ENCODE data around the gene HECTD4. TPM values are rescaled to one million over a fixed set of nuclear protein-coding genes. Genes with fewer than 3 reads are reported as not detected.
"Not testable (repeated sequence)": the region's sequence is repeated elsewhere in the genome, so short reads cannot be mapped to it uniquely, and the experiment has no call there.

The HECTD4 gene
- total RNA-seq, 1 donor from 2014 or later = 34.7 TPM

- no peak overlapping the region for H3K27ac Mint-ChIP-seq
- no peak for DNase-seq (ENCODE audit: low spot score)
- no peak overlapping the region for H3K4me3 Mint-ChIP-seq (ENCODE audit: low read depth)
- no peaks in the 10 kb centered on the region for H3K27me3 Mint-ChIP-seq (ENCODE audit: low read depth)
- intact Hi-C loops (cut with micrococcal nuclease) = no loop called here
- H3K36me3 Mint-ChIP-seq (ENCODE audit: low read depth) = no peaks in the 10 kb centered on the region
- no peaks in the 10 kb centered on the region for H3K9me3 Mint-ChIP-seq
- H3K4me1 Mint-ChIP-seq (ENCODE audit: low read depth) = peaks cover 19% of the 10 kb centered on the region
Measured at GRCh38 chr12:112344220-112344619, 38.0 kb downstream of the HECTD4 start.

DNA sequence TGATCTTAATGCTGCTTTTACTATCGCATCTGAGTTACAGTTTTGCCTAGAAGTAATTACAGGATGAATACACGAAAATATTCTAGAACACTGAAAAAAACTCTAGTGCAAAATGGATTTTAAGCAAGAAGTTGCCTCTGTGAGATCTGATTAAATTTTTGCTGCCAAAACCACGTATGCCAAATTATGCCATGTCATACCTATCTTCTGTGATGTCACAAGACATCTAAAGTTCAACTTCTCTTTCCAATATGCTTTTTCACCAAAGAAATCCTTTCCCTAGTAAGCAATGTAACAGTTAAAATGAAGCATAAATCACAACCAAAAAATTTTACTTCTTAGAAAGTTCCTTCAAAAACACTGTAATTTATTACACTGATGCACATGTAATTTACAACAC lies 39.6 kb downstream of the HECTD4 start:
- no peaks in the 10 kb centered on the region for H3K9me3 Mint-ChIP-seq
- no peak for DNase-seq (ENCODE audit: low spot score)

DNA sequence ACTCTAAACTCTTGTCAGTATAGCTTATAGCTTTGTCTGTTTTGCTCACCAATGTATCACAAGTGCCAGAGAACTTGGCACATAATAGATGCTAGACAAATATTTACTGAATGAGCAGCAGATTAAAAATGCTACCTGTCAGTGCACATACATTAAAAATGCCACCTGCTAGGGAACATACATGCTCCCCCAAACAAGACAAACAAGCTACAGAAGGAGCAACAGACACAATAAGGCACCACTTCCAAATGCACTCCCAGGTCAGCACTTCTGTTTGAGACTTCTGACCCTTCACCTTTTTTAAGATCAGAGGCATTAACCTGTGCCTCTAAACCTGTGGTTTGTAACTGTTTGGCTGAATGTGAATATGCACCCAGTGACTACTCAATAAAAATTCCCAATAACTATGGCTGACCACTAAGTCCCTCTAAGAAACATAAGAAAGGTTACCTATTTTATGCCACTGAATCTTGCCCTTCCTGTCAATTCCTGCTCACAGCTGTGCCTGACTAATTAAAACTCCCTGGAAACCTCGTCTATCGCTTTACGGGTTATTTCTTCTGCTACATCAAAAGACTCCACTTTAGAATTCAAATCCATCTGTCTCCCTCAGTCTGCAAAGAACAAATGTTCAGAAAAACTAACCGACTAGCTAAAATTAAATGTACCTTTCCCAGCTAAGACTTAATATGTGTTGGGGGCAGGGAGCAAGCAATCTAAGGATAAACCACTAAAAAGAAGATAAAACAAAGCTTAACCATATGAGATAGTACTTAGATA lies 41.0 kb downstream of the HECTD4 start:
- Mint-ChIP-seq H3K4me3 (ENCODE audit: low read depth) (no peak overlapping the region), H3K4me1 (ENCODE audit: low read depth) (peaks cover 16% of the 10 kb centered on the region), H3K9me3 (no peaks in the 10 kb centered on the region), H3K36me3 (ENCODE audit: low read depth) (no peaks in the 10 kb centered on the region), H3K27me3 (ENCODE audit: low read depth) (no peaks in the 10 kb centered on the region), H3K27ac (no peak overlapping the region)
- no peak for DNase-seq (ENCODE audit: low spot score)
- intact Hi-C loops (cut with micrococcal nuclease) = no loop called here

More for the DNA sequence above, 39.6 kb downstream of the HECTD4 start:
- Mint-ChIP-seq H3K27ac (no peak overlapping the region), H3K4me3 (ENCODE audit: low read depth) (no peak overlapping the region), H3K36me3 (ENCODE audit: low read depth) (no peaks in the 10 kb centered on the region), H3K4me1 (ENCODE audit: low read depth) (peaks cover 17% of the 10 kb centered on the region), H3K27me3 (ENCODE audit: low read depth) (no peaks in the 10 kb centered on the region)
- intact Hi-C loops (cut with micrococcal nuclease) = no loop called here

- no peaks in the 10 kb centered on the region for H3K27me3 Mint-ChIP-seq (ENCODE audit: low read depth)
Measured at GRCh38 chr12:112340230-112340629, 42.0 kb downstream of the HECTD4 start.

DNA sequence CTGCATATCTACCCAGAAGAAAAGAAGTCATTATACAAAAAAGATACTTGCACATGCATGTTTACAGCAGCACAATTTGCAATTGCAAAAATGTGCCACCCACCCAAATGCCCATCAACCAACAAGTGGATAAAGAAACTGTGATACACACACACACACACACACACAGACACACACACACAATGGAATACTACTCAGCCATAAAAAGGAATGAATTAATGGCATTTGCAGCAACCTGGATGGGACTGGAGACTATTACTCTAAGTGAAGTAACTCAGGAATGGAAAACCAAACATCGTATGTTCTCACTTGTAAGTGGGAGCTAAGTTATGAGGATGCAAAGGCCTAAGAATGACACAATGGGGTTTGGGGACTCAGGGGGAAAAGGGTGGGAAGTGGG lies 47.2 kb downstream of the HECTD4 start:
- H3K4me1 Mint-ChIP-seq (ENCODE audit: low read depth); DNase-seq (ENCODE audit: low spot score); H3K27ac Mint-ChIP-seq; H3K36me3 Mint-ChIP-seq (ENCODE audit: low read depth); H3K4me3 Mint-ChIP-seq (ENCODE audit: low read depth); H3K9me3 Mint-ChIP-seq; intact Hi-C loops (cut with micrococcal nuclease); H3K27me3 Mint-ChIP-seq (ENCODE audit: low read depth): not testable (repeated sequence)

More at GRCh38 chr12:112340230-112340629, 42.0 kb downstream of the HECTD4 start:
- Mint-ChIP-seq H3K9me3 (no peaks in the 10 kb centered on the region), H3K27ac (no peak overlapping the region), H3K4me1 (ENCODE audit: low read depth) (peaks cover 15% of the 10 kb centered on the region), H3K36me3 (ENCODE audit: low read depth) (no peaks in the 10 kb centered on the region), H3K4me3 (ENCODE audit: low read depth) (no peak overlapping the region)
- intact Hi-C loops (cut with micrococcal nuclease) = no loop called here
- DNase-seq (ENCODE audit: low spot score) = no peak

GRCh38 chr12:112333019-112333418 lies 49.2 kb downstream of the HECTD4 start:
- no peaks in the 10 kb centered on the region for H3K9me3 Mint-ChIP-seq
- no peaks in the 10 kb centered on the region for H3K4me1 Mint-ChIP-seq (ENCODE audit: low read depth)
- H3K27ac Mint-ChIP-seq = no peak overlapping the region
- no peaks in the 10 kb centered on the region for H3K36me3 Mint-ChIP-seq (ENCODE audit: low read depth)
- intact Hi-C loops (cut with micrococcal nuclease) = no loop called here
- no peak overlapping the region for H3K4me3 Mint-ChIP-seq (ENCODE audit: low read depth)
- H3K27me3 Mint-ChIP-seq (ENCODE audit: low read depth) = no peaks in the 10 kb centered on the region
- DNase-seq (ENCODE audit: low spot score) = no peak

GRCh38 chr12:112331886-112332285 lies 50.3 kb downstream of the HECTD4 start:
- Mint-ChIP-seq H3K4me3 (ENCODE audit: low read depth) (no peak overlapping the region), H3K9me3 (no peaks in the 10 kb centered on the region), H3K27ac (no peak overlapping the region), H3K4me1 (ENCODE audit: low read depth) (peaks cover 3% of the 10 kb centered on the region), H3K36me3 (ENCODE audit: low read depth) (no peaks in the 10 kb centered on the region), H3K27me3 (ENCODE audit: low read depth) (no peaks in the 10 kb centered on the region)
- no peak for DNase-seq (ENCODE audit: low spot score)
- intact Hi-C loops (cut with micrococcal nuclease) = no loop called here

GRCh38 chr12:112330706-112331105 lies 51.5 kb downstream of the HECTD4 start:
- Mint-ChIP-seq H3K27me3 (ENCODE audit: low read depth) (no peaks in the 10 kb centered on the region), H3K4me3 (ENCODE audit: low read depth) (no peak overlapping the region), H3K36me3 (ENCODE audit: low read depth) (no peaks in the 10 kb centered on the region), H3K4me1 (ENCODE audit: low read depth) (peaks cover 3% of the 10 kb centered on the region), H3K9me3 (no peaks in the 10 kb centered on the region), H3K27ac (no peak overlapping the region)
- intact Hi-C loops (cut with micrococcal nuclease) = no loop called here
- DNase-seq (ENCODE audit: low spot score) = no peak

GRCh38 chr12:112328456-112329124 lies 53.6 kb downstream of the HECTD4 start:
- Mint-ChIP-seq H3K4me1 (ENCODE audit: low read depth) (peaks cover 5% of the 10 kb centered on the region), H3K4me3 (ENCODE audit: low read depth) (no peak overlapping the region), H3K27ac (no peak overlapping the region), H3K9me3 (no peaks in the 10 kb centered on the region), H3K36me3 (ENCODE audit: low read depth) (no peaks in the 10 kb centered on the region), H3K27me3 (ENCODE audit: low read depth) (no peaks in the 10 kb centered on the region)
- DNase-seq (ENCODE audit: low spot score) = no peak
- intact Hi-C loops (cut with micrococcal nuclease) = no loop called here

DNA sequence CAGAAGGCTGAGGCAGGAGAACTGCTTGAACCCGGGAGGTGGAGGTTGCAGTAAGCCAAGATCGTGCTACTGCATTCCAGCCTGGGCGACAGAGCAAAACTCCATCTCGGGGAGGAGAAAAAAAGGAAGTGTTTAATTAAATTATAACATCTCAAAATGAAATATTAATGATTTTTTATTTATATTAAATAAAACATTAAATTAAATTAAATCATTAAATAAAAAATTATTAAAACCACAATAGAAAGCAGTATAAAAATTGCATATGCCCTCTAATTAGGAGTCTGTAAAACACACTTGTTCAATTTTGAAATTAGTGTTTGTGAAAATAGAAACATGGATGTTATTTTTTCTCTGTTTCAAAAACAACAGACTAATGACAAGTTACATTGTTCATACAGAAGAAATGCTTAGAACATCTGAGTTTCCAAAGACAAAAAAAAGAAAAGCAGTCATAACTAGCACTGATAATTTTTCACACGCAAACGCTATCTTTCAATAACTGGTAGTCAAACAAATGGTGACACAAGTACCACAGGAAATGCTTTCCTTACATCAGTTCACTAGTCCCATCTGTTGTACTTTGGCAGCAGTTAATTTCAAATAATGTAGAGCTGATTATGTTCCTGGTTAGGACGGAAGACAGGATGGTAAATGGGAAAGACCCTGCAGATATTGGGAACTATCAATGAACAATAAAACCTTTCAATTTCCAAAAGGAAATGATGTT lies 54.9 kb downstream of the HECTD4 start:
- H3K27me3 Mint-ChIP-seq (ENCODE audit: low read depth) = no peaks in the 10 kb centered on the region
- no peak overlapping the region for H3K27ac Mint-ChIP-seq
- H3K36me3 Mint-ChIP-seq (ENCODE audit: low read depth) = no peaks in the 10 kb centered on the region
- H3K9me3 Mint-ChIP-seq = no peaks in the 10 kb centered on the region
- intact Hi-C loops (cut with micrococcal nuclease) = no loop called here
- H3K4me1 Mint-ChIP-seq (ENCODE audit: low read depth) = peaks cover 5% of the 10 kb centered on the region
- no peak overlapping the region for H3K4me3 Mint-ChIP-seq (ENCODE audit: low read depth)
- DNase-seq (ENCODE audit: low spot score) = no peak

DNA sequence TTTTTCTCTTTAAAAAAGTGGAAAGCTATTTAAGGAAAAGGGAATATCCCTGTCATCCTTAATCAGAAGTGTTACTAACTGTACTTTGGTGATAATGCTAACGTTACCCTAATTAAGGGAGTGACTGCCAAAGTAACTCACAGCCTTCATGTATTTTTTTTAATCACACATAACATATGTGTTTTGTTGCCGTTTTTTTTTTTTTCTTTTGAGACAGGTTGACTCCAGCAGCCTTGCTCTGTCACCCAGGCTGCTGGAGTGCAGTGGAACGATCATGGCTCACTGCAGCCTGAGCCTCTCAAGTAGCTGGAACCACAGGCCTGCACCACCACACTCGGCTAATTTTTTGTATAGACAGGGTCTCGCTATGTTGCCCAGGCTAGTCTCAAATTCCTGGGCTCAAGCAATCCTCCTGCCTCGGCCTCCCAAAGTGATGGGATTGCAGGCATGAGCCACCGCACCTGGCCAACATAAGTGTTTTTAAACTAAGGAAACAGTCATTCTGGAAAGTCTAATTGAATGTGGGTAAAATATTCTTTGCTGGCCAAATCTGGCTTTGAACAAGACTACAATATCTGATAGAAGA lies 56.5 kb downstream of the HECTD4 start:
- intact Hi-C loops (cut with micrococcal nuclease) = no loop called here

DNA sequence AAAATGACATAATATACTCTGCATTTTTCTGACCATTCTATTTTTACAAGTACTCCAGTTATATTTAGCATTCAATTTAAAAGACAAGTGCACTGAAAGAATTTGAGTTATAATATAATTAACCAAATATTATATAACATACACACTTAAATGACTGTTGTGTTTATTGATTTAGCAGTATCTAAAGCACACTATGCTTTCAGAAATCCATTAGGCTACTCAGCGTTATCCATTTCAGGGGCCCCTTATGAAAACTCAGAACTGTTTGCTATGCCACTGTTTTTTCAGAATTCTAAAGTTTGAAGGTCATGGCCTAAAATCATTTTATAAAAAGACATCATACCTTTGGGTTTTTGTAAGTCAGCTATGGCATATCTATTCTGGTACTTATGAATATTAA lies 57.1 kb downstream of the HECTD4 start:
- H3K9me3 Mint-ChIP-seq = no peaks in the 10 kb centered on the region
- no peak for DNase-seq (ENCODE audit: low spot score)
- no peaks in the 10 kb centered on the region for H3K27me3 Mint-ChIP-seq (ENCODE audit: low read depth)
- H3K4me1 Mint-ChIP-seq (ENCODE audit: low read depth) = peaks cover 5% of the 10 kb centered on the region
- H3K4me3 Mint-ChIP-seq (ENCODE audit: low read depth) = no peak overlapping the region
- intact Hi-C loops (cut with micrococcal nuclease) = no loop called here
- no peaks in the 10 kb centered on the region for H3K36me3 Mint-ChIP-seq (ENCODE audit: low read depth)
- H3K27ac Mint-ChIP-seq = no peak overlapping the region

More for the DNA sequence above, 56.5 kb downstream of the HECTD4 start:
- no peaks in the 10 kb centered on the region for H3K9me3 Mint-ChIP-seq
- no peak for DNase-seq (ENCODE audit: low spot score)
- no peak overlapping the region for H3K4me3 Mint-ChIP-seq (ENCODE audit: low read depth)
- no peaks in the 10 kb centered on the region for H3K27me3 Mint-ChIP-seq (ENCODE audit: low read depth)
- peaks cover 5% of the 10 kb centered on the region for H3K4me1 Mint-ChIP-seq (ENCODE audit: low read depth)
- H3K36me3 Mint-ChIP-seq (ENCODE audit: low read depth) = no peaks in the 10 kb centered on the region
- no peak overlapping the region for H3K27ac Mint-ChIP-seq

Data from activated T-helper 2 cell treated with anti-CD3 and anti-CD28 coated beads, Interferon-gamma antibody, Interleukin-2, Interleukin-4, amounts not matched to agents 10 μg/mL and 5 μg/mL and 100 μg/mL, durations not matched to agents 14 hours and 24 hours and 36 hours (primary cell).